HG02943 (cell line): Measurements from ENCODE around the gene MICU1.
"Not testable (repeated sequence)": the region's sequence is repeated elsewhere in the genome, so short reads cannot be mapped to it uniquely, and the experiment has no call there.

Experiments used
- ATAC-seq: cut with Tn5 transposase; IDR thresholded peaks from one replicate; pipeline ENCODE4 v1.9.1; 2021; ENCODE audit warnings: mild to moderate bottlenecking, low read depth, moderate library complexity; ENCODE audit not compliant: unreplicated experiment

MICU1 gene

GRCh38 chr10:72567421-72567820 is 58.5 kb downstream of the MICU1 start:
- ATAC-seq: no peak

DNA sequence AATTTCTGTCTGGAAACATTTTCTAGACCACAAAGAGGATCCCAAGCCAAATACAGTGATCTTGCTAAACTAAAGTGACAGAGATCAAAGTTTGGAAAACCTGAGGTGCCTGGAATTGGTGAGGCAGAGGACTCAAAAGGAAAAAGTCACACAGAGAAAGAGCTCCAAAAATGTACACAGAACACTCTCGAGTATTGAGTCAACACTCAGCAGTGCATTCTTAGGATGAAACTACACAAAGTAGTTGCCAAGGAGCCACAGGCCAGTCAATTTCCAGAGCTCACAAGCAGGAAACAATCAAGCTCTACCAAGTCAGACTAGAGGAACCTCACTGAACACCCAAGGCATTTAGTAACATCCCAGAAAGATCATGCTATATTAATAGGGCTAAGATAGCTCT is 61.3 kb downstream of the MICU1 start:
- no peak for ATAC-seq

GRCh38 chr10:72563327-72563932 is 62.4 kb downstream of the MICU1 start:
- ATAC-seq: no peak

DNA sequence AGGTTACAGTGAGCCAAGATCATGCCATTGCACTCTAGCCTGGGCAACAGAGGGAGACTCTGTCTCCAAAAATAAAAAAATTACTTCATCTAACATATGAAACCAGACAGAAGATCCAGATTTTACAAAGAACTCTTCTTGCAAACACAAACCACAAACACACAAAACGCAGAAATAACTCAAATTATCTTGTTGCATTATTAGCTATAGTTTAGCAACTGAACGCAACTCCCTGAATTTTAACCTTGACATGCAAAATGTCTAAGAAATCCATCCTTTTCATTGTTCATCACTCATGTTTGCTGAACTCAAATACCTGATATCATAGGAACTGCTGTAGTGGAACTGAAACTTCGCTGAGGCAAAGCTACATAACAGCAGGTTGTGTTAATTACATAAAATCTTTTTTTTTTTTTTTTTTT is 64.1 kb downstream of the MICU1 start:
- no peak for ATAC-seq

- ATAC-seq: no peak
These were observed 68.5 kb downstream of the MICU1 start for GRCh38 chr10:72557362-72557761.

GRCh38 chr10:72552857-72553256 is 73.0 kb downstream of the MICU1 start:
- ATAC-seq: no peak

GRCh38 chr10:72550239-72550638 is 75.6 kb downstream of the MICU1 start:
- no peak for ATAC-seq

DNA sequence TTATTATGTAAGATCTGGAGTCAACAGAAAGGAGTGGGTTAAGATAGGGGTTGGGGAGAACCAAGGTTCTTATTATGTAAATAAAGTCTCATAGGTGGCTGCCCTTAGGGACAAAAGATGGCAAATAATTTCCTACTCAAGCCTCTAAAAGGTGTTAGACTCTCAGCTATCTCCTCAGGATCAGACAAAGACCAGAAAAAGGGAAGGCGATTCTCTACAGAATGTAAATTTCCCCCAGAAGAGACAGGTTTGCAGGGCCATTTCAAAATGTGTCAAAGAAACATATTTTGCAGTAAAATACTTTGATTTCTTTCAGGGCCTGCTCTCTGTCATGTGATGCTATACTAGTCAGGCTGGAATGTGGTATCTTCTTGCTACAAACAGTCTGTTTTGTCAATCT is 80.3 kb downstream of the MICU1 start:
- no peak for ATAC-seq

GRCh38 chr10:72543855-72544254 is 82.0 kb downstream of the MICU1 start:
- ATAC-seq: not testable (repeated sequence)

- no peak for ATAC-seq
These were observed 83.5 kb downstream of the MICU1 start for GRCh38 chr10:72542396-72542815.

GRCh38 chr10:72541337-72541736 is 84.5 kb downstream of the MICU1 start:
- ATAC-seq: no peak

DNA sequence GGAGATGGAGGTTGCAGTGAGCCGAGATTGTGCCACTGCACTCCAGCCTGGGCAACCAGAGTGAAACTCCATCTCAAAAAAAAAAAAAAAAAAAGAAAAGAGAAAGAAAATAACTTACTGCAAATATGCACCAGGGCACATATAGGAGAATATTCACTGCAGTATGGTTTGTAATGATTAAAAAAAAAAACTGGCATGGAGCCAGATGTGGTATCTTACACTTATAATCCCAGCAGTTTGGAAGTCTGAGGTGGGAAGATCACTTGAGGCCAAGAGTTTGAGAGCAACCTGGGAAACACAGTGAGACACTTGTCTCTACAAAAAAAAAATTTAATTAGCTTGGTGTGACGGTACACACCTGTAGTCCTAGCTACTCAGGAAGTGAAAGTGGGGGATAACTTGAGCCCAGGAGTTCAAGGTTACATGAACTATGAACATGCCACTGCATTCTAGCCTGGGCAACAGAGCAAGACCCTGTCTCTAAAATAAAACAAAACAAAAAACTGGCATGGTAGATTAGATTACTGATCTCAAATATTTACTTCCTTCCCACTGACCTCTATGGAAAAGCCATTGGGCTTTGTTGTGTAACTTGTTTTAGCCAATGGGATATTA is 85.6 kb downstream of the MICU1 start:
- no peak for ATAC-seq

DNA sequence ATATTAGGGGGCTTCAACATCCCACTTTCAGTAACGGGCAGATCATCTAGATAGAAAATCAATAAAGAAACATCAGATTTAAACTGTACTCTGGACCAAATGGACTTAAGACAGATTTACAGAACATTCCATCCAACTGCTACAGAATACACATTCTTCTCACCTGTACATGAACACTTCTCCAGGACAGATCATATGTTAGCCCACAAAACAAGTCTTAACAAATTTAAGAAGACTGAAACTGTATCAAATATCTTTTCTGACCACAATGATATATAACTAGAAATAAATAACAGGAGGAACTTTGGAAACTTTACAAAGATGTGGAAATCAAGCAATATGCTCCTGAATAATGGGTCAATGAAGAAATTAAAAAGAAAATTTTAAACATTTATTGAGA is 86.7 kb downstream of the MICU1 start:
- ATAC-seq: no peak

DNA sequence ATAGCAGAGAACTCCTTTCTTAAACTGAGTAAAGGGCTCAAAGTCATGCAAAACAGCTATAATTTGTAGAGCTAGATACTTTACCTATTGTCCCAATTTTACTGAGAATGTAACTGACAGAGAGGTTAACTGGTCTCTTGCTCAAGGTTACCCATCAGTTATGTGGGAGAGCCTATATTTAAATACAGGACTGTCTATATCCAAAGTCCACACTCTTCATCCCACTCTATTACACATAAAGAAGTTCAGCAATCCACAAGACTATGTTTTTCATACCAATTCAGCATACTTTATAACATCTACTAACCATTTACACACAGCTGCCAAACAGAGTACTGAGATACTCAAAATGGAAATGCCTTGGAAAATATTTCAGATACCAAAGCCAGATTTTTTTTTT is 100.2 kb downstream of the MICU1 start:
- no peak for ATAC-seq

- no peak for ATAC-seq
These were observed 100.6 kb downstream of the MICU1 start for GRCh38 chr10:72525277-72525676.

- no peak for ATAC-seq
These were observed 101.4 kb downstream of the MICU1 start for GRCh38 chr10:72524489-72524888.

GRCh38 chr10:72523932-72524396 is 101.9 kb downstream of the MICU1 start:
- no peak for ATAC-seq

GRCh38 chr10:72523062-72523461 is 102.8 kb downstream of the MICU1 start:
- no peak for ATAC-seq

- ATAC-seq: no peak
These were observed 108.6 kb downstream of the MICU1 start for GRCh38 chr10:72517244-72517643.

DNA sequence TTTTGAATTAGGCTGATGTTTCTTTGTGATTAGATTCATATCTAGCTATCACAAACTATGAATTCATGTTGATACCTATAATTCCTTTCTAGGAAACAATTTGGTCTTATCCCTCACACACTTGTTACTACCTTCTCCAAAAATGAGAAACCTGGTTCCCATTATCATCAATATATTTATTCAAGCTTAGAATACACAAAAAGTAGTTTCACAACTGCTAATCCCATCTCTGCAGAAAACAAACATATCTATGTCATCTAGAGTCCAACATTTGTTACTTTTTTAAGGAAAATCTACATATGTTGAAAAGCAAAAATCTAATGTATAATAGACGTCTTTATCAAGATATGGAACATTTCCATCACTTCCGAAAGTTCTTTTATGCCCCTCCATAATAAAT is 110.4 kb downstream of the MICU1 start:
- no peak for ATAC-seq

- ATAC-seq: no peak
These were observed 112.0 kb downstream of the MICU1 start for GRCh38 chr10:72513910-72514309.

GRCh38 chr10:72511459-72511858 is 114.4 kb downstream of the MICU1 start:
- no peak for ATAC-seq
